Activated T-helper 2 cell treated with anti-CD3 and anti-CD28 coated beads, Interferon-gamma antibody, Interleukin-2, Interleukin-4, amounts not matched to agents 10 μg/mL and 5 μg/mL and 100 μg/mL, durations not matched to agents 14 hours and 24 hours and 36 hours (primary cell): ENCODE measurements around the gene KDM2B. TPM values are rescaled to one million over a fixed set of nuclear protein-coding genes. Genes with fewer than 3 reads are reported as not detected.
"Not testable (repeated sequence)": the region's sequence is repeated elsewhere in the genome, so short reads cannot be mapped to it uniquely, and the experiment has no call there.

Source experiments
- DNase-seq: peaks from one replicate; pipeline ENCODE4 v3.0.0; 2021; ENCODE audit warnings: low spot score
- H3K27ac Mint-ChIP-seq: one replicate; pipeline ENCODE4 v1.8.0; 2021; ENCODE audit warnings: mixed read lengths
- H3K27me3 Mint-ChIP-seq: one replicate; pipeline ENCODE4 v1.8.0; 2021; ENCODE audit warnings: low read depth, mixed read lengths
- H3K36me3 Mint-ChIP-seq: one replicate; pipeline ENCODE4 v1.8.0; 2021; ENCODE audit warnings: low read depth, mixed read lengths
- H3K4me1 Mint-ChIP-seq: one replicate; pipeline ENCODE4 v1.8.0; 2021; ENCODE audit warnings: low read depth, mixed read lengths
- H3K4me3 Mint-ChIP-seq: one replicate; pipeline ENCODE4 v1.8.0; 2021; ENCODE audit warnings: low read depth, mild to moderate bottlenecking, moderate library complexity, mixed read lengths
- H3K9me3 Mint-ChIP-seq: one replicate; pipeline ENCODE4 v1.8.0; 2021; ENCODE audit warnings: mixed read lengths
- intact Hi-C: fragments of 100-400 bp; cut with micrococcal nuclease; formaldehyde crosslinking; loops from one replicate; pipeline ENCODE4 v1.15.1; 2023
- total RNA-seq: library from RNA; stranded (reverse); gene quantifications from 2 replicates; pipeline ENCODE4 v1.2.3, GENCODE V29; 2022

KDM2B gene
- total RNA-seq, 1 donor from 2014 or later: 59.3 TPM

GRCh38 chr12:121610239-121611149 lies 29.7 kb upstream of the KDM2B start:
- Mint-ChIP-seq H3K4me1 (peaks cover 1% of the 10 kb centered on the region), H3K4me3 (no peak overlapping the region), H3K27me3 (no peaks in the 10 kb centered on the region), H3K27ac (no peak overlapping the region), H3K9me3 (no peaks in the 10 kb centered on the region), H3K36me3 (no peaks in the 10 kb centered on the region)
- intact Hi-C loops: no loop called here
- no peak for DNase-seq

DNA sequence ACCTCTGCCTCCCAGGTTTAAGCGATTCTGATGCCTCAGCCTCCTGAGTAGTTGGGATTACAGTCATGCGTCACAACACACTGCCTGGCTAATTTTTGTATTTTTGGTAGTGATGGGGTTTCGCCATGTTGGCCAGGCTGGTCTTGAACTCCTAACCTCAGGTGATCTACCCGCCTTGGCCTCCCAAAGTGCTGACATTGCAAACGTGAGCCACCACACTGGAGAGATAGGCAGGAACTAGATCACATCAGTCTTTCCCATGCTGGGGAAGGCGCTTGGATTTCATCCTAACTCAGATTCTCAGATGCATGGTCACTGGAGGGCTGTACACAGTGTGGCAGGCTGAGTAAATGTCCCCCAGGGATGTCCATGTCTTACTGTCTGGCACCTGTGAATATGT lies 27.5 kb upstream of the KDM2B start:
- Mint-ChIP-seq H3K27me3 (no peaks in the 10 kb centered on the region), H3K36me3 (no peaks in the 10 kb centered on the region), H3K4me3 (no peak overlapping the region), H3K4me1 (no peaks in the 10 kb centered on the region), H3K9me3 (no peaks in the 10 kb centered on the region), H3K27ac (no peak overlapping the region)
- intact Hi-C loops: no loop called here
- DNase-seq: no peak

DNA sequence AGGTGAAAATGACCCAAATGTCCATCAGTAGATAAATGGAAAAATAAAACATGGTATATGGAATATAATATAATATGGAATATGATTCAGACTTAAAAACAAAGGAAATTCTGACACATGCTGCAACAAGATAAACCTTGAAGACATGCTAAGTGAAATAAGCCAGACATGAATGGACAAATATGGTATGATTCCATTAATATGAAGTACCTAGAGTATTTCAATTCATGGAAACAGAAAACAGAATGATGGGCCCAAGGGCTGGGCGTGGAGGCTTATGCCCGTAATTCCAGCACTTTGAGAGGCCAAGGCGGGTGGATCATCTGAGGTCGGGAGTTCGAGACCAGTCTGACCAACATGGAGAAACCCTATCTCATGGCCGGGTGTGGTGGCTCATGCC lies 22.8 kb upstream of the KDM2B start:
- Mint-ChIP-seq H3K9me3 (no peaks in the 10 kb centered on the region), H3K4me3 (no peak overlapping the region), H3K4me1 (peaks cover 5% of the 10 kb centered on the region), H3K27me3 (no peaks in the 10 kb centered on the region), H3K36me3 (peaks cover 3% of the 10 kb centered on the region), H3K27ac (no peak overlapping the region)
- no peak for DNase-seq
- intact Hi-C loops: no loop called here

- DNase-seq: no peak
- Mint-ChIP-seq H3K27ac (no peak overlapping the region), H3K4me3 (no peak overlapping the region), H3K36me3 (peaks cover 3% of the 10 kb centered on the region), H3K4me1 (peaks cover 6% of the 10 kb centered on the region), H3K9me3 (no peaks in the 10 kb centered on the region), H3K27me3 (no peaks in the 10 kb centered on the region)
- intact Hi-C loops: no loop called here
Measured at GRCh38 chr12:121602766-121603165, 21.9 kb upstream of the KDM2B start.

GRCh38 chr12:121600702-121601336 lies 20.0 kb upstream of the KDM2B start:
- no peak for DNase-seq
- Mint-ChIP-seq H3K36me3 (peaks cover 5% of the 10 kb centered on the region), H3K4me3 (no peak overlapping the region), H3K9me3 (no peaks in the 10 kb centered on the region), H3K4me1 (peaks cover 6% of the 10 kb centered on the region), H3K27me3 (no peaks in the 10 kb centered on the region), H3K27ac (no peak overlapping the region)
- intact Hi-C loops: no loop called here

DNA sequence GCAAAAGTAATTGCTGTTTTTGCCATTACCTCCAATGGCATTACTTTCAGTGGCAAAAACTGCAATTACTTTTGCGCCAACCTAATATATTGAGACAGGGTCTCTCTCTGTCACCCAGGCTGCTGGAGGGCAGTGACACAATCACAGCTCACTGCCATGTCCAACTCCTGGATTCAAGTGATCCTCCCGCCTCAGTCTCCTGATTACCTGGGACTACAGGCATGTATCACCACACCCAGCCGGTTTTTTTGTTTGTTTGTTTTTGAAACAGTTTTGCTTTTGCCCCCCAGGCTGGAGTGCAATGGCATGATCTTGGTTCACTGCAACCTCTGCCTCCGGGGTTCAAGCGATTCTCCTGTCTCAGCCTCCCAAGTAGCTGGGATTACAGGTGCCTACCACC lies 15.7 kb upstream of the KDM2B start:
- H3K27me3 Mint-ChIP-seq: no peaks in the 10 kb centered on the region
- peaks cover 18% of the 10 kb centered on the region for H3K4me1 Mint-ChIP-seq
- DNase-seq: no peak
- no peak overlapping the region for H3K27ac Mint-ChIP-seq
- no peak overlapping the region for H3K4me3 Mint-ChIP-seq
- no peaks in the 10 kb centered on the region for H3K9me3 Mint-ChIP-seq
- H3K36me3 Mint-ChIP-seq: peaks cover 18% of the 10 kb centered on the region
- intact Hi-C loops: no loop called here

DNA sequence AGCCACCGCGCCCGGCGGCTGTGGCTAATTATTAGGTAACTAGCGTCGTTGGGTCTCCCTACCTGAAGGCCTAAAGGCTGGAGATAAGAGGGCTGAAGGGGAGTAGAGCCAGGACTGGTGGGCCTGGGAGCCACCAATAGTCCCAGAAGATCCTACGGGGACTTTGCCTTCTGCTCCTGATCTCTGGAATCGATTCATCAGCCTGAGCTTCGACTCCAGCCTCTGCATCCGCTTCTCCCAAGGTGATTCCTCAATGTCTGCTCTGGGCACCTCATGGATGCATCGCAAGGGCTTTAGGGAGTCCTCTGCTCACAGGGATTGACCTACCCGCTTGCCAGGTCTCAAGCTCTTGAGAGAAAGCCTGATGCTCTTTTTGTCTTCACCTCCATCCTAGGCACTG lies 14.7 kb upstream of the KDM2B start:
- no peak overlapping the region for H3K4me3 Mint-ChIP-seq
- intact Hi-C loops: no loop called here
- no peaks in the 10 kb centered on the region for H3K27me3 Mint-ChIP-seq
- H3K4me1 Mint-ChIP-seq: peaks cover 27% of the 10 kb centered on the region
- no peaks in the 10 kb centered on the region for H3K9me3 Mint-ChIP-seq
- H3K27ac Mint-ChIP-seq: no peak overlapping the region
- peaks cover 23% of the 10 kb centered on the region for H3K36me3 Mint-ChIP-seq
- DNase-seq: no peak

DNA sequence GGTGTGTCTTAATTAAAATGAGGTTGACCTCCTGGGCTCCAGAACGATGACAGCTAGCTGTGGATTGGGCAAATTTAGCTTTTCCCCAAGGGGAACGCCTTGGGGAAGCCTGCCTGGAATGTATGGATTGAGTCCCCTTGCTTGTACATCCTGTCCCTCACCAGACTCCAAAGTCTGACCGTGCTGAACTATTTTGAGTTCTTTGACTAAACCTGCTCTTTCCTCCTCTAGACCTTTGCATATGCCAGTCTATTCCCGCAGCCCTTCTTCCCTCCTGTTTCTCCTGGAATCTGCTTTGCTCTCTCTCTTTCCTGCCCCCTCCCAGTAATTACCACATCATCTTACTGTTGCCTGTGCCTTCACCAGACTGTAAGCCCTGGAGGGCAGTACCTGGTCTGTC lies 11.5 kb upstream of the KDM2B start:
- Mint-ChIP-seq H3K9me3 (no peaks in the 10 kb centered on the region), H3K27ac (peak overlapping the region; percentile 79), H3K27me3 (no peaks in the 10 kb centered on the region), H3K4me3 (peak overlapping the region; percentile 18), H3K4me1 (peaks cover 28% of the 10 kb centered on the region), H3K36me3 (peaks cover 20% of the 10 kb centered on the region)
- DNase-seq: no peak
- intact Hi-C loops: no loop called here

GRCh38 chr12:121590476-121591143 lies 9.8 kb upstream of the KDM2B start:
- peak; percentile 68 for DNase-seq
- H3K9me3 Mint-ChIP-seq: no peaks in the 10 kb centered on the region
- peaks cover 16% of the 10 kb centered on the region for H3K36me3 Mint-ChIP-seq
- H3K4me1 Mint-ChIP-seq: peaks cover 31% of the 10 kb centered on the region
- no peaks in the 10 kb centered on the region for H3K27me3 Mint-ChIP-seq
- peak overlapping the region; percentile 76 for H3K4me3 Mint-ChIP-seq
- intact Hi-C loops: loop anchor here (1.0 to 2.0 kb wide), 4 partner anchors 10 to 96 kb away; no protein-coding TSS in a partner anchor
- peak overlapping the region; percentile 97 for H3K27ac Mint-ChIP-seq

DNA sequence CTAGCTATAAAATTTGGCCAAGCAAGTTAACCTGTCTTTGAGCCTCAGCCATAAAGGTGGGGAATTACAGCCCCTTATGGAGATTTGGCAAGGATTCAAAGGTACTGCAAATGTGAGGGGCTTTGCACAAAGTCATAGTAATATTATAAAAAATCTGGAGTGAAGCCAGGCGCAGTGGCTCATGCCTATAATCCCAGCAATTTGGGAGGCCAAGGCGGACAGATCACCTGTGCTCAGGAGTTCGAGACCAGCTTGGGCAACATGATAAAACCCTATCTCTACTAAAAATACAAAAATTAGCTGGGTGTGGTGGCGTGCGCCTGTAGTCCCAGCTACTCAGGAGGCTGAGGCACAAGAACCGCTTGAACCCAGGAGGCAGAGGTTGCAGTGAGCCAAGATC lies 4.1 kb upstream of the KDM2B start:
- H3K36me3 Mint-ChIP-seq, H3K27me3 Mint-ChIP-seq, DNase-seq, H3K27ac Mint-ChIP-seq, H3K4me3 Mint-ChIP-seq, H3K9me3 Mint-ChIP-seq: not testable (repeated sequence)
- peaks cover 28% of the 10 kb centered on the region for H3K4me1 Mint-ChIP-seq
- intact Hi-C loops: loop anchor here (5.0 kb wide), 1 partner anchor 48 kb away; no protein-coding TSS in a partner anchor

GRCh38 chr12:121583334-121583661 lies 2.5 kb upstream of the KDM2B start:
- H3K4me3 Mint-ChIP-seq, DNase-seq, H3K27ac Mint-ChIP-seq, H3K9me3 Mint-ChIP-seq, H3K36me3 Mint-ChIP-seq, H3K27me3 Mint-ChIP-seq: not testable (repeated sequence)
- intact Hi-C loops: loop anchor here (2.0 to 5.0 kb wide), 2 partner anchors 32 to 46 kb away; no protein-coding TSS in a partner anchor
- peaks cover 31% of the 10 kb centered on the region for H3K4me1 Mint-ChIP-seq

- Mint-ChIP-seq H3K27ac (peak overlapping the region; percentile 42), H3K4me3 (peak overlapping the region; percentile 98), H3K27me3 (no peaks in the 10 kb centered on the region), H3K9me3 (no peaks in the 10 kb centered on the region), H3K36me3 (peaks cover 3% of the 10 kb centered on the region), H3K4me1 (peaks cover 31% of the 10 kb centered on the region)
- intact Hi-C loops: loop anchor here (2.0 to 5.0 kb wide), 2 partner anchors 32 to 45 kb away; no protein-coding TSS in a partner anchor
- no peak for DNase-seq
Measured at GRCh38 chr12:121582583-121583333, 1.9 kb upstream of the KDM2B start.
